H1 (cell line): Measurements from ENCODE around the gene RNF166.

Experiments used
- CEBPB ChIP-seq: IDR thresholded peaks from 2 replicates; pipeline ENCODE4 v1.6.1; 2012; ENCODE audit warnings: low read depth, low read length
- GTF2F1 ChIP-seq: IDR thresholded peaks from 2 replicates; pipeline ENCODE4 v1.6.1; 2012; ENCODE audit warnings: low read depth, low read length, improper control_type of control experiment, borderline replicate concordance
- JUN ChIP-seq: IDR thresholded peaks from 2 replicates; pipeline ENCODE4 v1.6.1; 2011; ENCODE audit warnings: low read depth, mild to moderate bottlenecking, improper control_type of control experiment, low read length
- POLR2A ChIP-seq, 2 experiments: IDR thresholded peaks; 1 replicate in 1 of 2; 2 replicates in 1 of 2; pipeline ENCODE4 v1.6.1; 2011; ENCODE audit warnings: low read depth in 2 of 2, low read length in 2 of 2, mild to moderate bottlenecking in 2 of 2; ENCODE audit errors: control extremely low read depth in 1 of 2
- POLR2AphosphoS5 ChIP-seq: IDR thresholded peaks from 2 replicates; pipeline ENCODE4 v1.6.1; 2011; ENCODE audit warnings: low read depth, low read length
- SP1 ChIP-seq: IDR thresholded peaks from 2 replicates; pipeline ENCODE4 v1.6.1; 2011; ENCODE audit warnings: low read depth, low read length
- SUZ12 ChIP-seq: fragments of 200-600 bp; sonication (generic); IDR thresholded peaks from 2 replicates; pipeline ENCODE4 v1.6.1; 2012; ENCODE audit warnings: mild to moderate bottlenecking, inconsistent platforms, low read length, moderate library complexity, mixed read lengths
- TAF1 ChIP-seq: IDR thresholded peaks from 2 replicates; pipeline ENCODE4 v1.6.1; 2011; ENCODE audit warnings: mild to moderate bottlenecking, low read depth, low read length
- TBP ChIP-seq: IDR thresholded peaks from 2 replicates; pipeline ENCODE4 v1.6.1; 2011; ENCODE audit warnings: low read depth, low read length, improper control_type of control experiment
- YY1 ChIP-seq: IDR thresholded peaks from 2 replicates; pipeline ENCODE4 v1.6.1; 2011; ENCODE audit warnings: low read depth, mild to moderate bottlenecking, low read length
- ZNF274 ChIP-seq: IDR thresholded peaks from 2 replicates; pipeline ENCODE4 v1.7.0; 2012; ENCODE audit warnings: low read length, borderline replicate concordance; ENCODE audit errors: extremely low read depth
- TF ChIP-seq, protein P1 (sequence below), 3 experiments: IDR thresholded peaks; 1 replicate in 2 of 3; 2 replicates in 1 of 3; pipeline versions ENCODE4 v1.5.1 to v1.6.1; 2011; ENCODE audit warnings: low read length in 3 of 3, mild to moderate bottlenecking in 3 of 3, inconsistent platforms in 2 of 3, low read depth in 1 of 3, moderate library complexity in 1 of 3; ENCODE audit not compliant: insufficient read depth in 1 of 3; ENCODE audit errors: control extremely low read depth in 1 of 3
- TF ChIP-seq, protein P2 (sequence below): IDR thresholded peaks from 2 replicates; pipeline ENCODE4 v1.6.1; 2012; ENCODE audit warnings: inconsistent platforms

DNA sequence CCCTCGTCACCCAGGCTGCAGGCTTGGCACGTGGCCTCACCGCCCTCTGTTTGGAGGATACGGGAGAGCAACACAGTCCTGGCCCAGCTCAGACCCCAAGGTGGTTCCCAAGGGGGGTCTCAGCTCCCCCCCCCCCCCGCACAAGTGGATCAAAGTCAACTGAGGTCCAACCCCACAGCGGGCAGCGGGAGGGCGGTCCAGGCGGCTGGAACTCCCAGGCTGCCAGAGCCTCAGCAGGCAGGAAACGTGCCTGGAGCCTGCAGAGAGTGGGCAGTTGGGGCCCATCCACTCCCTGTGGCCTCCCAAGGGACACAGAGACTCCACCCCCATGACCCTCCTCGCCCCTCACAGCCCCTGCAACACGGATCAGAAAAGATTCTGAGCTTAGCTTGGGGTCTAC lies 42.2 kb upstream of the RNF166 start:
- TF ChIP-seq SP1: no peak
- TF ChIP-seq, protein P1, sequence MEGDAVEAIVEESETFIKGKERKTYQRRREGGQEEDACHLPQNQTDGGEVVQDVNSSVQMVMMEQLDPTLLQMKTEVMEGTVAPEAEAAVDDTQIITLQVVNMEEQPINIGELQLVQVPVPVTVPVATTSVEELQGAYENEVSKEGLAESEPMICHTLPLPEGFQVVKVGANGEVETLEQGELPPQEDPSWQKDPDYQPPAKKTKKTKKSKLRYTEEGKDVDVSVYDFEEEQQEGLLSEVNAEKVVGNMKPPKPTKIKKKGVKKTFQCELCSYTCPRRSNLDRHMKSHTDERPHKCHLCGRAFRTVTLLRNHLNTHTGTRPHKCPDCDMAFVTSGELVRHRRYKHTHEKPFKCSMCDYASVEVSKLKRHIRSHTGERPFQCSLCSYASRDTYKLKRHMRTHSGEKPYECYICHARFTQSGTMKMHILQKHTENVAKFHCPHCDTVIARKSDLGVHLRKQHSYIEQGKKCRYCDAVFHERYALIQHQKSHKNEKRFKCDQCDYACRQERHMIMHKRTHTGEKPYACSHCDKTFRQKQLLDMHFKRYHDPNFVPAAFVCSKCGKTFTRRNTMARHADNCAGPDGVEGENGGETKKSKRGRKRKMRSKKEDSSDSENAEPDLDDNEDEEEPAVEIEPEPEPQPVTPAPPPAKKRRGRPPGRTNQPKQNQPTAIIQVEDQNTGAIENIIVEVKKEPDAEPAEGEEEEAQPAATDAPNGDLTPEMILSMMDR (IDR thresholded peaks at IDR 0.05; ENCODE audit: control extremely low read depth in 1 of 3, insufficient read depth in 1 of 3, low read depth in 1 of 3, low read length in 3 of 3): no peak
- no peak for TF ChIP-seq GTF2F1
- TF ChIP-seq JUN: no peak
- TF ChIP-seq, protein P2, sequence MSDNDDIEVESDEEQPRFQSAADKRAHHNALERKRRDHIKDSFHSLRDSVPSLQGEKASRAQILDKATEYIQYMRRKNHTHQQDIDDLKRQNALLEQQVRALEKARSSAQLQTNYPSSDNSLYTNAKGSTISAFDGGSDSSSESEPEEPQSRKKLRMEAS: no peak
- TF ChIP-seq POLR2AphosphoS5: no peak
- no peak for TF ChIP-seq CEBPB
- no peak for TF ChIP-seq ZNF274
- no peak for TF ChIP-seq TBP
- TF ChIP-seq YY1: no peak
- no peak for TF ChIP-seq SUZ12
- TF ChIP-seq TAF1: no peak
- TF ChIP-seq POLR2A (IDR thresholded peaks at IDR 0.05; ENCODE audit: control extremely low read depth in 1 of 2, low read depth in 2 of 2, low read length in 2 of 2): no peak
